GM23248 (cell line): Measurements from ENCODE around the gene AKAP13.

Source experiments
- EZH2 ChIP-seq: fragments of 200-600 bp; sonication (generic); IDR thresholded peaks from 2 replicates; pipeline ENCODE4 v1.6.1; 2018; ENCODE audit warnings: antibody characterized with exemption, mild to moderate bottlenecking; ENCODE audit not compliant: insufficient read depth, poor library complexity, severe bottlenecking
- EZH2phosphoT487 ChIP-seq: fragments of 200-600 bp; sonication (generic); IDR thresholded peaks from 2 replicates; pipeline ENCODE4 v1.6.1; 2018; ENCODE audit warnings: antibody characterized with exemption, moderate library complexity, mild to moderate bottlenecking, low read depth; ENCODE audit not compliant: insufficient read depth

DNA sequence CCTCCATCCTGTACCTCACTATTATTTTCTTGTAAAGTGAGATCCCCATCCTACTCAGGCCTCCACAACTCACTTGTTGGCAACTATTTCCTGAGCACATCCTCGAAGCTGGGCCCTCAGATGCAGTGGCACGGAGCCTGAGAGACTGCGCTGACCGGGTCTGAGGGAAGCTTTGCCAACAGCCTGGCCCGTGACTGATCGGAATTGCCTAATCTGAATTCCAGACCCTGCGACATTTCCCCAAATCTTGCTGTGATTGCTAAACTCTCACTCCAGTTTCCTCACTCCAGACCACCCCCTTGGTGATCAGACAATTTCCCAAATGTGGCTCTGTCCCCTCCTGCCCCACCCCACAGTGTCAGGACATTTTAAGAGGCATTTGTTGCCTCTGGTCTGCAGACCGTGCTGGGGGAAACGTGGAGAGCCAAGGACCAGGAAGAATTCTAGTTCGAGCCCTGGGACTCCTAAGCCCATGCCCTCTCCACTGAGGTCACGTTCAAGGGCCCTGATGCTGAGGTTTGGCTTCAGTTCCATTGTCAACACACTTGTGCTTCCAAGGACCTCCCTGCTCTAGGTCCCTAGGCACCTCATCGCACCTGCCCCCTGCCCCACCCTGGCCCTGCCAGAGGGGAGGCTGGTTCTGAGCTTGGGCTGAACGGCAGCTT lies 391.5 kb downstream of the AKAP13 start:
- TF ChIP-seq EZH2phosphoT487, result no peak
- no peak for TF ChIP-seq EZH2
